ENCODE results near the gene ESRRG. TPM values are rescaled to one million over a fixed set of nuclear protein-coding genes. Genes with fewer than 3 reads are reported as not detected.

Gene ESRRG
- total RNA-seq, 2 donors from 2014 or later, result 5.1 to 6.7 TPM

DNA sequence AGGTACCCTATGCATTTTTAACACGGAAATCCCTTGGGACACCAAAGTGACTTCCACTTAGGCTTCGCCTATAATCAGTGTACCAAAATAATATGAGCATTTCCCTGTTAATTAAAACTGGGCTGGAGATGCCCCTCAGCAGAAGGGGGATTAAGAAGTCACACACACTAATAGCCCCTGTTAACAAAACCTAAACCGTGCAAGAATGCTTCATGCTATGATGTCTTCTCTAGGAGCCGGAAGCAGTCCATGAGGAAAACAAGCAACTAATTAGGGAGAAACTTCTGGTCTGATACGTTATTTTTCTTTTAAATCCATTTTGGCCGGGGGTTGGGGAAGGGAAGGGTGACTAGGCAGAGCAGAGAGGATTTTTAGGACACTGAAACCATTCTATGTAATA lies 123.4 kb downstream of the ESRRG start:
- DNase-seq, result no peak
- no peaks in the 10 kb centered on the region for H3K9me3 ChIP-seq (ENCODE audit: control insufficient read depth, low read length)
- H3K27me3 ChIP-seq (ENCODE audit: control insufficient read depth, insufficient read depth, low read length, poor library complexity, severe bottlenecking), result no peaks in the 10 kb centered on the region
- peak overlapping the region; percentile 63 for H3K4me3 Mint-ChIP-seq
- no peaks in the 10 kb centered on the region for H3K36me3 ChIP-seq (ENCODE audit: control insufficient read depth, insufficient read depth, low read length)
- H3K4me1 ChIP-seq (ENCODE audit: control insufficient read depth, insufficient read depth, low read length), result peaks cover 13% of the 10 kb centered on the region
- H3K4me3 ChIP-seq (ENCODE audit: low read length), result no peak overlapping the region
- H3K4me1 Mint-ChIP-seq, result peaks cover 55% of the 10 kb centered on the region
- TF ChIP-seq, protein P1, sequence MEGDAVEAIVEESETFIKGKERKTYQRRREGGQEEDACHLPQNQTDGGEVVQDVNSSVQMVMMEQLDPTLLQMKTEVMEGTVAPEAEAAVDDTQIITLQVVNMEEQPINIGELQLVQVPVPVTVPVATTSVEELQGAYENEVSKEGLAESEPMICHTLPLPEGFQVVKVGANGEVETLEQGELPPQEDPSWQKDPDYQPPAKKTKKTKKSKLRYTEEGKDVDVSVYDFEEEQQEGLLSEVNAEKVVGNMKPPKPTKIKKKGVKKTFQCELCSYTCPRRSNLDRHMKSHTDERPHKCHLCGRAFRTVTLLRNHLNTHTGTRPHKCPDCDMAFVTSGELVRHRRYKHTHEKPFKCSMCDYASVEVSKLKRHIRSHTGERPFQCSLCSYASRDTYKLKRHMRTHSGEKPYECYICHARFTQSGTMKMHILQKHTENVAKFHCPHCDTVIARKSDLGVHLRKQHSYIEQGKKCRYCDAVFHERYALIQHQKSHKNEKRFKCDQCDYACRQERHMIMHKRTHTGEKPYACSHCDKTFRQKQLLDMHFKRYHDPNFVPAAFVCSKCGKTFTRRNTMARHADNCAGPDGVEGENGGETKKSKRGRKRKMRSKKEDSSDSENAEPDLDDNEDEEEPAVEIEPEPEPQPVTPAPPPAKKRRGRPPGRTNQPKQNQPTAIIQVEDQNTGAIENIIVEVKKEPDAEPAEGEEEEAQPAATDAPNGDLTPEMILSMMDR (conservative IDR thresholded peaks at IDR 0.05), result no peak
- 75% methylated on average over 5 of the region's 6 CpGs; no CpG with 5 or more reads in 1 of the 2 experiments for WGBS, 2 experiments (ENCODE audit: insufficient coverage in 1 of 2, insufficient read length in 1 of 2)
- no peaks in the 10 kb centered on the region for H3K27me3 Mint-ChIP-seq (ENCODE audit: insufficient read depth)
- H3K9ac ChIP-seq (ENCODE audit: extremely low read depth, low read length, poor library complexity, severe bottlenecking), result no peak overlapping the region
- no peak overlapping the region for H3K27ac Mint-ChIP-seq
- H3K27ac ChIP-seq (ENCODE audit: low read depth, low read length), result no peak overlapping the region
- H3K9me3 Mint-ChIP-seq, result no peaks in the 10 kb centered on the region
- no peaks in the 10 kb centered on the region for H3K36me3 Mint-ChIP-seq (ENCODE audit: low read depth)

DNA sequence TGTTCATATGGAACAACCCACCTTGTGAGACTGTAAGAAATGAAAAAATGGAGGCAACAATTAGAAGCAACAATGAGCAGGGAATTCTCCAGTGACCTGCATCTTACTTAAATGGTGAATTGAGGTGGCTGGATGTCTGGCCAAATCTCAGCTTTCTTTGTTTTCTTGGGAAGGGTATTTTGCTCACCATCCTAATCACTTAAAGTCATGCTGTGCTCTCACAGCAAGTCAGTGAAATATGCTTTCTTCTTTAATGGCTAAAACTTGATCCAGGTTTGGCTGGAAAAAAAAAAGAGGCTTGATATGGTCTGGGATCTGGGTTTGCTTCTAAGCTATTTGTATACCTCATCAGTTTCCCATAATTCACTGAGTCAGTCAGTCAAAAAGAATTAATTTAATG lies 124.8 kb downstream of the ESRRG start:
- no peaks in the 10 kb centered on the region for H3K9me3 Mint-ChIP-seq
- H3K4me3 Mint-ChIP-seq, result no peak overlapping the region
- Histone ChIP-seq H3K4me3 (ENCODE audit: low read length) (no peak overlapping the region), H3K9ac (ENCODE audit: extremely low read depth, low read length, poor library complexity, severe bottlenecking) (no peak overlapping the region), H3K4me1 (ENCODE audit: control insufficient read depth, insufficient read depth, low read length) (peaks cover 13% of the 10 kb centered on the region), H3K27me3 (ENCODE audit: control insufficient read depth, insufficient read depth, low read length, poor library complexity, severe bottlenecking) (no peaks in the 10 kb centered on the region), H3K9me3 (ENCODE audit: control insufficient read depth, low read length) (no peaks in the 10 kb centered on the region), H3K36me3 (ENCODE audit: control insufficient read depth, insufficient read depth, low read length) (no peaks in the 10 kb centered on the region), H3K27ac (ENCODE audit: low read depth, low read length) (peak overlapping the region; percentile 14)
- H3K27me3 Mint-ChIP-seq (ENCODE audit: insufficient read depth), result no peaks in the 10 kb centered on the region
- TF ChIP-seq, protein P1 (conservative IDR thresholded peaks at IDR 0.05), result no peak
- peaks cover 45% of the 10 kb centered on the region for H3K4me1 Mint-ChIP-seq
- no peak for DNase-seq
- H3K27ac Mint-ChIP-seq, result peak overlapping the region; percentile 31
- no peaks in the 10 kb centered on the region for H3K36me3 Mint-ChIP-seq (ENCODE audit: low read depth)

DNA sequence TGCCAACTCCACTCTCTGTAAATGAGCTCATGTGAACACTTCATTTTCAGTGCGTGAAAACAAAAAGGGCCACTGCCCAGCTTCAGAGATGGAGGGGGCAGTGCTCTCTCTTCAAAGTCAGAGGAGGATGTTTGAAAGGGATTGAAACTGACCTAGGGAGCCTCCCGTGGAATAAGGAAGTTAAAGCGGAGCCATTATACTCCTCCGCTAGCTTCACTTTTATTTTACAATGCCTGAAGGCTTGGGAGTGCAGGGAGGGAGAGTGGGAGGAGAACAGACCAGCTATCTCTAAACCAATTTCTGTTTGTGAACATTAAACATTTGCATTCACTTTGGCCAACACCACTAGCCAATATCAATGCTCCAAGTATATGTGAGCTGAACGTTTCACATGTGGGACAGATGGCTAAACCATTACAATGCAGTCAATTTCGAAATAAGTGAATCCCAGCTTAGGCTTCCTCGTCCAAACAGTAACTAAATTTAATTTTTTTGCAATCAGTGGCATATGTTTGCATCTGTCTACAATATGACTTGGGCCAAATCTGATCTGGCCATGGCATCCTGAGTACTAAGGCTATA lies 126.9 kb downstream of the ESRRG start:
- 80 to 82% methylated on average over 6 to 7 of the region's 7 CpGs for WGBS, 2 experiments (ENCODE audit: insufficient coverage in 1 of 2, insufficient read length in 1 of 2)
- Mint-ChIP-seq H3K9me3 (no peaks in the 10 kb centered on the region), H3K4me1 (peaks cover 34% of the 10 kb centered on the region), H3K4me3 (no peak overlapping the region), H3K27me3 (ENCODE audit: insufficient read depth) (no peaks in the 10 kb centered on the region), H3K27ac (no peak overlapping the region), H3K36me3 (ENCODE audit: low read depth) (no peaks in the 10 kb centered on the region)
- Histone ChIP-seq H3K9me3 (ENCODE audit: control insufficient read depth, low read length) (no peaks in the 10 kb centered on the region), H3K9ac (ENCODE audit: extremely low read depth, low read length, poor library complexity, severe bottlenecking) (no peak overlapping the region), H3K4me3 (ENCODE audit: low read length) (no peak overlapping the region), H3K27me3 (ENCODE audit: control insufficient read depth, insufficient read depth, low read length, poor library complexity, severe bottlenecking) (no peaks in the 10 kb centered on the region), H3K36me3 (ENCODE audit: control insufficient read depth, insufficient read depth, low read length) (no peaks in the 10 kb centered on the region), H3K27ac (ENCODE audit: low read depth, low read length) (peak overlapping the region; percentile 21), H3K4me1 (ENCODE audit: control insufficient read depth, insufficient read depth, low read length) (peaks cover 13% of the 10 kb centered on the region)
- no peak for DNase-seq
- TF ChIP-seq, protein P1 (conservative IDR thresholded peaks at IDR 0.05), result no peak

All from endodermal cell (in vitro differentiated cells).